K562 (cell line): ENCODE data around the gene CKS2. TPM values are rescaled to one million over a fixed set of nuclear protein-coding genes. Genes with fewer than 3 reads are reported as not detected.

Source experiments
- ARNT ChIP-seq, 2 experiments: fragments of 450-650 bp; IDR thresholded peaks; 2 replicates each; pipeline ENCODE4 v1.6.1; 2016; ENCODE audit warnings: mild to moderate bottlenecking in 1 of 2
- BRCA1 ChIP-seq, 2 experiments: fragments of 450-650 bp in 1 of 2; sonication (generic) in 1 of 2; formaldehyde crosslinking in 1 of 2; IDR thresholded peaks; 2 replicates each; pipeline versions ENCODE4 v1.5.0 to v1.6.1; 2017 to 2020; ENCODE audit warnings: mild to moderate bottlenecking in 1 of 2, missing genetic modification reagents in 1 of 2
- EP300 ChIP-seq: IDR thresholded peaks from 2 replicates; pipeline ENCODE4 v1.6.1; 2012; ENCODE audit warnings: low read length, improper control_type of control experiment
- EP400 ChIP-seq: fragments of 450-650 bp; IDR thresholded peaks from 2 replicates; pipeline ENCODE4 v1.6.1; 2017; ENCODE audit warnings: antibody characterized with exemption, mild to moderate bottlenecking, moderate library complexity
- EZH2 ChIP-seq: IDR thresholded peaks from 2 replicates; pipeline ENCODE4 v1.6.1; 2012; ENCODE audit warnings: low read depth, mild to moderate bottlenecking, inconsistent platforms, low read length, borderline replicate concordance
- GABPA ChIP-seq: fragments of 200-800 bp; sonication (Bioruptor generic); conservative IDR thresholded peaks from 2 replicates; pipeline ENCODE4 v1.6.1; 2016; ENCODE audit warnings: low read depth, missing genetic modification characterization, missing compliant biosample characterization
- HLTF ChIP-seq: fragments of 450-650 bp; IDR thresholded peaks from 2 replicates; pipeline ENCODE4 v1.6.1; 2016
- L3MBTL2 ChIP-seq: fragments of 450-650 bp; IDR thresholded peaks from 2 replicates; pipeline ENCODE4 v1.6.1; 2016; ENCODE audit warnings: mild to moderate bottlenecking, moderate library complexity
- MTA1 ChIP-seq: fragments of 450-650 bp; IDR thresholded peaks from 2 replicates; pipeline ENCODE4 v1.6.1; 2017; ENCODE audit warnings: borderline replicate concordance
- NFRKB ChIP-seq: fragments of 450-650 bp; IDR thresholded peaks from 2 replicates; pipeline ENCODE4 v1.6.1; 2016; ENCODE audit warnings: low read depth
- PRMT5 ChIP-seq: sonication (generic); formaldehyde crosslinking; IDR thresholded peaks from 2 replicates; pipeline ENCODE4 v1.5.0; 2020; ENCODE audit warnings: missing genetic modification reagents
- ZNF12 ChIP-seq: sonication (generic); formaldehyde crosslinking; IDR thresholded peaks from 2 replicates; pipeline ENCODE4 v1.4.0; 2020; ENCODE audit warnings: mild to moderate bottlenecking, missing genetic modification reagents
- ZNF282 ChIP-seq: sonication (generic); formaldehyde crosslinking; IDR thresholded peaks from 2 replicates; pipeline ENCODE4 v1.8.1; 2023; ENCODE audit warnings: missing genetic modification reagents
- ZNF699 ChIP-seq: fragments of 250-450 bp; sonication (Bioruptor Pico); IDR thresholded peaks from 2 replicates; pipeline ENCODE4 v1.8.0; 2021; ENCODE audit warnings: mild to moderate bottlenecking, moderate library complexity; ENCODE audit not compliant: insufficient replicate concordance
- polyA plus RNA-seq, 8 experiments: library from polyadenylated mRNA; depleted of rRNA in 4 of 8; stranded (reverse) in 5 of 8; unstranded in 3 of 8; fragments of >200 nt; fragmentation: Nextera tagmentation in 2 of 8; fragmentation: Illumina TruSeq in 1 of 8; extraction: Ambion mirVana in 2 of 8; extraction: Trizol in 1 of 8; gene quantifications; 2 replicates each; pipeline versions ENCODE4 v1.2.1 to v1.2.3, GENCODE V29; 2011 to 2014; ENCODE audit warnings: inconsistent platforms in 1 of 8, missing spikeins in 1 of 8
- total RNA-seq, 7 experiments: library from RNA; depleted of rRNA in 6 of 7; stranded (reverse); fragments of >200 nt in 6 of 7; fragmentation: Illumina TruSeq in 2 of 7; extraction: Trizol in 2 of 7; gene quantifications; 2 replicates each; pipeline versions ENCODE4 v1.2.1 to v1.2.3, GENCODE V29; 2011 to 2021; ENCODE audit warnings: low replicate concordance in 1 of 7
- TF ChIP-seq, protein P1 (sequence below): fragments of 250-450 bp; sonication (Bioruptor Pico); IDR thresholded peaks from 2 replicates; pipeline ENCODE4 v1.8.0; 2021; ENCODE audit warnings: moderate library complexity, mild to moderate bottlenecking, inconsistent platforms
- TF ChIP-seq, protein P2 (sequence below): conservative IDR thresholded peaks from 2 replicates; pipeline ENCODE4 v1.6.1; 2011; ENCODE audit warnings: low read depth, mild to moderate bottlenecking, low read length; ENCODE audit not compliant: control insufficient read depth
- TF ChIP-seq, protein P3 (sequence below): IDR thresholded peaks from 2 replicates; pipeline ENCODE4 v1.6.1; 2011; ENCODE audit not compliant: insufficient read length; ENCODE audit errors: extremely low read depth
- TF ChIP-seq, protein P4 (sequence below): fragments of 250-450 bp; sonication (Bioruptor Pico); IDR thresholded peaks from 2 replicates; pipeline ENCODE4 v1.9.0; 2021; ENCODE audit warnings: mild to moderate bottlenecking, inconsistent platforms

CKS2 gene
- total and polyA plus RNA-seq, 9 of the 15 experiments (the other 6 are each of a cell fraction or from before 2014, with no cell fraction given): 123 to 941 (median 321) TPM

DNA sequence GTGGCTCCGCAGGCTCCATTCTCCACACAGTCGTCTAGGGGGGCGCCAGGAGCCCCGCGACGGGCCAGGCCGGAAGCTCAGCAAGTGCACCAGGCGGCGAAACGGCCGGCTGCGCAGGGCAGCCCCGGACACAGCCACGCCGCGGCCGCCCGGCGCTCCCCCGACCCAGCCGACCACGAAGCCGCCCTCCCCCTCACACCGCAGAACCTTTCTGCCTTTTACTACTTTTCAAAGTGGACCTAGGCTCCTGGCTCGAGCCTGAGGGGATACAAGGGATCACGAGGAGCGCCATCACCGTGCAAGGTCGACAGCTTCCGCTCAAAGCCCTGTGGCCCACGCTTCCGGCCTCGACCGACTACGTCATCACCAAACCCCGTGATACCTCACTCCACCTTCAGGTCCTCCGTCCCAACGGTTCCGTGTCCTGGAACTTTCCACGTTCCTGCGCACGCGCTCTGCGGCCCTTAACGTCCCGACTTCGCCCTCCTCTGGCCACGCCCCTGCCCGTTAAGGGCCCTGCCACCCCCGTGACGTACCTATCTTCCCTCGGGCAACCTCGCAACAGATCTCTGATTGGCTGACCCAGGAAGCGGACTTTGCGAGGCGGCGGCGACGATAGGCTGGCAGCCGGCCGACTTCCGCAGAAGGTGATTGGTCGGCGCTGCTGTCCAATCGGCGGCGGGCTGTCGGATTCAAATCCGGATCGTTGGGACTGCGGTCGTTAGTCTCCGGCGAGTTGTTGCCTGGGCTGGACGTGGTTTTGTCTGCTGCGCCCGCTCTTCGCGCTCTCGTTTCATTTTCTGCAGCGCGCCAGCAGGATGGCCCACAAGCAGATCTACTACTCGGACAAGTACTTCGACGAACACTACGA, at the start of gene CKS2 (continued):
- TF ChIP-seq, protein P1, sequence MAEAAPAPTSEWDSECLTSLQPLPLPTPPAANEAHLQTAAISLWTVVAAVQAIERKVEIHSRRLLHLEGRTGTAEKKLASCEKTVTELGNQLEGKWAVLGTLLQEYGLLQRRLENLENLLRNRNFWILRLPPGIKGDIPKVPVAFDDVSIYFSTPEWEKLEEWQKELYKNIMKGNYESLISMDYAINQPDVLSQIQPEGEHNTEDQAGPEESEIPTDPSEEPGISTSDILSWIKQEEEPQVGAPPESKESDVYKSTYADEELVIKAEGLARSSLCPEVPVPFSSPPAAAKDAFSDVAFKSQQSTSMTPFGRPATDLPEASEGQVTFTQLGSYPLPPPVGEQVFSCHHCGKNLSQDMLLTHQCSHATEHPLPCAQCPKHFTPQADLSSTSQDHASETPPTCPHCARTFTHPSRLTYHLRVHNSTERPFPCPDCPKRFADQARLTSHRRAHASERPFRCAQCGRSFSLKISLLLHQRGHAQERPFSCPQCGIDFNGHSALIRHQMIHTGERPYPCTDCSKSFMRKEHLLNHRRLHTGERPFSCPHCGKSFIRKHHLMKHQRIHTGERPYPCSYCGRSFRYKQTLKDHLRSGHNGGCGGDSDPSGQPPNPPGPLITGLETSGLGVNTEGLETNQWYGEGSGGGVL (CRISPR knock-in tag): no peak
- TF ChIP-seq BRCA1 (IDR thresholded peaks at IDR 0.05) (no peak), BRCA1 (CRISPR knock-in tag; IDR thresholded peaks at IDR 0.05) (no peak), HLTF (no peak), ZNF282 (CRISPR knock-in tag) (no peak), EP300 (peak; percentile 49), EZH2 (no peak), ZNF12 (CRISPR knock-in tag) (no peak), EP400 (peak; percentile 91), ZNF699 (CRISPR knock-in tag) (no peak), MTA1 (peak; percentile 84; the same call in 1 of the 2 replicates), NFRKB (peak; percentile 56; the same call in 1 of the 2 replicates), GABPA (tag) (peak; percentile 94), ARNT (IDR thresholded peaks at IDR 0.05) (no peak), PRMT5 (CRISPR knock-in tag) (no peak), L3MBTL2 (no peak; the same call in 1 of the 2 replicates)
- TF ChIP-seq, protein P2, sequence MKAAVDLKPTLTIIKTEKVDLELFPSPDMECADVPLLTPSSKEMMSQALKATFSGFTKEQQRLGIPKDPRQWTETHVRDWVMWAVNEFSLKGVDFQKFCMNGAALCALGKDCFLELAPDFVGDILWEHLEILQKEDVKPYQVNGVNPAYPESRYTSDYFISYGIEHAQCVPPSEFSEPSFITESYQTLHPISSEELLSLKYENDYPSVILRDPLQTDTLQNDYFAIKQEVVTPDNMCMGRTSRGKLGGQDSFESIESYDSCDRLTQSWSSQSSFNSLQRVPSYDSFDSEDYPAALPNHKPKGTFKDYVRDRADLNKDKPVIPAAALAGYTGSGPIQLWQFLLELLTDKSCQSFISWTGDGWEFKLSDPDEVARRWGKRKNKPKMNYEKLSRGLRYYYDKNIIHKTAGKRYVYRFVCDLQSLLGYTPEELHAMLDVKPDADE: peak; percentile 13; the same call in 1 of the 2 replicates
- TF ChIP-seq, protein P3, sequence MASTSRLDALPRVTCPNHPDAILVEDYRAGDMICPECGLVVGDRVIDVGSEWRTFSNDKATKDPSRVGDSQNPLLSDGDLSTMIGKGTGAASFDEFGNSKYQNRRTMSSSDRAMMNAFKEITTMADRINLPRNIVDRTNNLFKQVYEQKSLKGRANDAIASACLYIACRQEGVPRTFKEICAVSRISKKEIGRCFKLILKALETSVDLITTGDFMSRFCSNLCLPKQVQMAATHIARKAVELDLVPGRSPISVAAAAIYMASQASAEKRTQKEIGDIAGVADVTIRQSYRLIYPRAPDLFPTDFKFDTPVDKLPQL: peak; percentile 36
- TF ChIP-seq, protein P4, sequence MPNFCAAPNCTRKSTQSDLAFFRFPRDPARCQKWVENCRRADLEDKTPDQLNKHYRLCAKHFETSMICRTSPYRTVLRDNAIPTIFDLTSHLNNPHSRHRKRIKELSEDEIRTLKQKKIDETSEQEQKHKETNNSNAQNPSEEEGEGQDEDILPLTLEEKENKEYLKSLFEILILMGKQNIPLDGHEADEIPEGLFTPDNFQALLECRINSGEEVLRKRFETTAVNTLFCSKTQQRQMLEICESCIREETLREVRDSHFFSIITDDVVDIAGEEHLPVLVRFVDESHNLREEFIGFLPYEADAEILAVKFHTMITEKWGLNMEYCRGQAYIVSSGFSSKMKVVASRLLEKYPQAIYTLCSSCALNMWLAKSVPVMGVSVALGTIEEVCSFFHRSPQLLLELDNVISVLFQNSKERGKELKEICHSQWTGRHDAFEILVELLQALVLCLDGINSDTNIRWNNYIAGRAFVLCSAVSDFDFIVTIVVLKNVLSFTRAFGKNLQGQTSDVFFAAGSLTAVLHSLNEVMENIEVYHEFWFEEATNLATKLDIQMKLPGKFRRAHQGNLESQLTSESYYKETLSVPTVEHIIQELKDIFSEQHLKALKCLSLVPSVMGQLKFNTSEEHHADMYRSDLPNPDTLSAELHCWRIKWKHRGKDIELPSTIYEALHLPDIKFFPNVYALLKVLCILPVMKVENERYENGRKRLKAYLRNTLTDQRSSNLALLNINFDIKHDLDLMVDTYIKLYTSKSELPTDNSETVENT: peak; percentile 71; the same call in 1 of the 2 replicates
